HG03097 (cell line): ENCODE results near the gene IFNL3.
"Not testable (repeated sequence)": the region's sequence is repeated elsewhere in the genome, so short reads cannot be mapped to it uniquely, and the experiment has no call there.

Source experiments
- ATAC-seq: cut with Tn5 transposase; IDR thresholded peaks from one replicate; pipeline ENCODE4 v1.9.1; 2021; ENCODE audit not compliant: unreplicated experiment, low FRiP score

IFNL3 gene

DNA sequence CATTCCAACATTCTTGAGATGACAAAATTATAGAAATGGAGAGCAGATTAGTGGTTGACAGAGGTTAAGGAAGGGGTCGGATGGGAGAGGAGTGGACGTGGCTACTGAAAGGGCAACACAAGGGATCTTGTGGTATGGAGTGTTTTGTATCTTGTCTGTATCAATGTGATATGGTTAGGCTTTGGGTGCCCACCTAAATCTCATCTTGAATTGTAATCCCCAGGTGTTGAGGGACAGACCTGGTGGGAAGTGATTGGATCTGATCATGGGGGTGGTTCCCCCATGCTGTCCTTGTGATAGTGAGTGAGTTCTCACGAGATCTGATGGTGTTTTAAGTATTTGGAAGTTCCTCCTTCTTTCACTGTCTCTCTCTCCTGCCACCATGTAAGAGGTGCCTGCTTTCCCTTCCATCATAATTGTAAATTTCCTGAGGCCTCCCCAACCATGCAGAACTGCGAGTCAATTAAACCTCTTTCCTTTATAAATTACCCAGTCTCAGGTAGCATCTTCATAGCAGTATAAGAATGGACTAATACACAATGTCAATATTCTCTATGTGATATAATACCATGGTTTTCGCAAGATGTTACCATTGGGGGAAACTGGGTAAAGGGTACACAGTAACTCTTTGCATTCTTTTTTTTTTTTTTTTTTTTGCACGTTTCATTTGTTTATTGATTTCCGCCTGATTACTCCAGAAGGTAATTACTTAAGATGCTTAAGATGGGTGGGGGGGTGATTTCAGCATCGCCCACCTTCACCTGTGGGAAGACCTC, 8.8 kb upstream of the IFNL3 start:
- no peak for ATAC-seq

- no peak for ATAC-seq
Measured at GRCh38 chr19:39252458-39252857, 7.7 kb upstream of the IFNL3 start.

- no peak for ATAC-seq
Measured at GRCh38 chr19:39251846-39252245, 7.0 kb upstream of the IFNL3 start.

GRCh38 chr19:39251081-39251480, 6.3 kb upstream of the IFNL3 start:
- ATAC-seq: no peak

GRCh38 chr19:39248806-39249205, 4.0 kb upstream of the IFNL3 start, which contains the start of gene IFNL4:
TSS of gene IFNL4 (minus strand) at chr19:39248856.
- ATAC-seq: no peak

DNA sequence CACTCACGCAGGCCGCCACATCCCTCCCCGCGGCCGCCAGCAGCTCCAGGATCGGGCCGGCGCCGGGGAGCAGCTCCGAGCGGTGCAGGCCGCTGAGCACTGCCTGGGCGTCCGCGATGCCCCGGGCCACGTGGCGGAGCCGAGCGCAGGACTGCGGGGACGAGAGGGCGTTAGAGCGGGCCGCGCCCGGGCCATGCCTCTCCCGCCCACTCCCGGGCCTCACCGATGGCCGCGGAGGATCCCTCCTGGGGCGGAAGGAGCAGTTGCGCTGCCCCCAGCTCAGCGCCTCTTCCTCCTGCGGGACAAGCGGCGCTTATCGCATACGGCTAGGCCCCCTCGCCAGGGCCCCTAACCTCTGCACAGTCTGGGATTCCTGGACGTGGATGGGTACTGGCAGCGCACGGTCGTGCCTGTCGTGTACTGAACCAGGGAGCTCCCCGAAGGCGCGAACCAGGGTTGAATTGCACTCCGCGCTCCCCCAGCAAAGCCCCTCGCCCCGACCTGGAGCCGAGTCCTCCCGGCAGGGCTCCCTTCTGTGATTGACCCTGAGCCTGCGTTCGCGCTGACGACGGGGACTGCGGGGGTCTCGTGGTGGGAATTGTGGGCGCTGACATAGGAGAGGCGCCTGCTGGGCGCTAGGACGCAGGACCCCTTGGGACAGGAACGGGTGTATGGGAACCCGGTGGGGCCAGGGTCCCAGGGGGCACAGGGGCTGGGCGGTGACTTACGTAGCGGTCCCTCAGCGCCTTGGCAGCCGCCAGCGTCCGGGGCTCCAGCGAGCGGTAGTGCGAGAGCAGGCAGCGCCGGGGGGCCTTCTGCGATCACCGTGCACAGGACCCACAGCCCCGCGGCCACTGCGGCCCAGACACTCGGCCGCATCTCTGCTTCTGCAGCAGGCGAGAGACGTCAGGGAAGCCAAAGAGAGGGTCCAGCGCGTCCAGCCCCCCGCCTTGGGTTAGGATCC, 3.2 kb upstream of the IFNL3 start:
- no peak for ATAC-seq

- ATAC-seq: no peak
Measured at GRCh38 chr19:39246951-39247669, 2.3 kb upstream of the IFNL3 start.

- ATAC-seq: not testable (repeated sequence)
Measured at GRCh38 chr19:39245166-39245565, 360 bp upstream of the IFNL3 start.

DNA sequence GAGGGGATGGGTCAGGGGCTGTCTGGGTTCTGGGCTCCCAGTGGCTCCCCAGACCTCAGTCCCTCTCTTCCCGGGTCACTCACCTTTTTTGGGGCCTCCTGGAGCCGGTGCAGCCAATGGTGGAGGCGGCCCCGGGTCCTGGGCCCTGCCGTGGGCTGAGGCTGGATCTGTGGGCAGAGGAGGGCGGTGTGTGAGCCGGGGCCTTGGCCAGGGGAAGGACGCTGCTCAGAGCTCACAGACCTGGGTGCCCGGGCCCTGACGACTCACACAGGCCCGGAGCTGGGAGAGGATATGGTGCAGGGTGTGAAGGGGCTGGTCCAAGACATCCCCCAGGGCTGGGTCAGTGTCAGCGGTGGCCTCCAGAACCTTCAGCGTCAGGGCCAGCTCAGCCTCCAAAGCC, 1.1 kb downstream of the IFNL3 start:
- ATAC-seq: not testable (repeated sequence)

GRCh38 chr19:39240421-39240820, 4.4 kb downstream of the IFNL3 start:
- no peak for ATAC-seq

- ATAC-seq: no peak
Measured at GRCh38 chr19:39238944-39239343, 5.9 kb downstream of the IFNL3 start.

- ATAC-seq: no peak
Measured at GRCh38 chr19:39238209-39238608, 6.6 kb downstream of the IFNL3 start.

DNA sequence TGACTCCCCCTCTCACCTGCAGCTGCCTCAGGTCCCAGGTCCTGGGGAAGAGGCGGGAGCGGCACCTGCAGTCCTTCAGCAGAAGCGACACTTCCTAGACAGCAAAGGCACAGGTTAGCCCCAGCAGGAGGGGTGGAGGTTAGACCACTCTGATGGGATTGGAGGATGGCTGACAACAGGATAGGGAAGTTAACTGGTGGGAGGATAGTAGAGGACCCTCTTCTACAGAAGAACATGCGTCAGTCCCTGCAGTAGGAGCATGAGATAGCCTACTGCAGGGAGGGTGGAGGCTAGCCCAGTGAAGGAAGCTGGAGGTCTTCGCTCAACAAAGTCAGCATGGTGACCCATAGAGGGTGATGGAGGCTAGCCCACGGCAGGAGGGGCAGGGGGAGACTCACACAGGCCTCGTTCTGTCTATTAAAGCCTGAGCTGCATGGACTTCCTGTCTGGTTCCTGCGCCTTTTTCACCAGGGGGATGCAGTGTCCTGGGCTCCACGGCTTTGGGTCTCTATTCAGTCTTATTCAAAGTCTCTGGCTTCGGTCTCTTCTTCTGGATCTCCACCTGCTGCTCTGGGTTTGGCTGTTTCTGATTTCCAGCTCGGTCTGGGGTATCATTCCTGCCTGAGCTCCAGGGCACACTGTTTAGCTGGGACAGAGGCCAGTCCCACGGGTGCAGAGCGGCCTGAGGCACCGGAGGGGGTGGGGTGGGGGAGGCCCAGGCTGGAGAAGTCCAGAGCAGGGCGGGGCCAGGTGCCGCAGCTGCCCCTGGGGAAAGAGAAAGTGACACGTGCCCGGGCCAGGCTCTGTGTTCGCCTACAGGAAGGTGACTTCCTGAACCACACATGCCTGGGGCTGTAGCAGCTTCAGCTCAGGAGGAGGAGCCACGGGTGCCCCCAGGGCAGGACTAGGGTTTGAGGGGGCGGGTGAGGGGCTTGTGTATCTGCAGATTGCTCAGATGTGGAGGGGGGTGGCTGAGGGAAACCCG, 7.3 kb downstream of the IFNL3 start:
- ATAC-seq: no peak

DNA sequence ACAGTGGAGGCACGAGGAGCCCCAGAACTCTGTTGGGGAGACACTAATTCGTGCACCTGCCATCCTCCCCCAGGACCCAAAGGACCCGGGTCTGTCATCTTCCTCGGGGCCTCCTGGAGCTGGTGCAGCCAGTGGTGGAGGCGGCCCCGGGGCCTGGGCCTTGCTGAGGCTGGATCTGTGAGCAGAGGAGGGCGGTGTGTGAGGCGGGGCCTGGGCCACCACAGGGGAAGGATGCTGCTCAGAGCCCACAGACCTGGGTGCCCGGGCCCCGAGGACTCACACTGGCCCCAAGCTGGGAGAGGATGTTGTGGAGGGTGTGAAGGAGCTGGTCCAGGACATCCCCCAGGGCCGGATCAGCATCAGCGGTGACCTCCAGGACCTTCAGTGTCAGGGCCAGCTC, 8.3 kb downstream of the IFNL3 start:
- no peak for ATAC-seq

- ATAC-seq: no peak
Measured at GRCh38 chr19:39232708-39233107, 12.1 kb downstream of the IFNL3 start.

GRCh38 chr19:39230096-39230764, 14.6 kb downstream of the IFNL3 start:
- no peak for ATAC-seq

DNA sequence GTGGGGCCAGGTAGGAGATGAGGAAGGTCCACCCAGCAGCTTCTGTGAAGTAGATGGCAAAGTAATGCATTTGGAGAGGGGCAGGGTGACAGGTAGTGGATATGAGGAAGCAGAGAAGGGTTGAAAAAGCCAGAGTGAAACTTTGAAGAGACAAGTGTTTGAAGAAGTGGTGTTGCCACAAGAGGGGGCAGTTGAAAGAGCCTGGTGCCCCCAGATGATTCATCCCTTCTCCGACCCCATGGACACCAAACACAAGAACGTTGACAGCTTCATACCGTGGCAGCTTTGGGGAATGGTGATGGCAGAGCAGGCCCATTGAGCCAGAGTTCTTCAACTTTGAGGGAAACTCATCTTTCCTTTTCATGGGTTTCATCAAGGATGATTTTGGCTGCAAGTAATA, 19.9 kb downstream of the IFNL3 start:
- ATAC-seq: no peak

- ATAC-seq: no peak
Measured at GRCh38 chr19:39223703-39224279, 21.0 kb downstream of the IFNL3 start.

- not testable (repeated sequence) for ATAC-seq
Measured at GRCh38 chr19:39219108-39219507, 25.7 kb downstream of the IFNL3 start.
